Measurements from ENCODE around the gene PGGHG. TPM values are rescaled to one million over a fixed set of nuclear protein-coding genes. Genes with fewer than 3 reads are reported as not detected.

Gene PGGHG
- total RNA-seq, 4 donors from 2014 or later, result 13.3 to 23.7 (median 18.8) TPM

DNA sequence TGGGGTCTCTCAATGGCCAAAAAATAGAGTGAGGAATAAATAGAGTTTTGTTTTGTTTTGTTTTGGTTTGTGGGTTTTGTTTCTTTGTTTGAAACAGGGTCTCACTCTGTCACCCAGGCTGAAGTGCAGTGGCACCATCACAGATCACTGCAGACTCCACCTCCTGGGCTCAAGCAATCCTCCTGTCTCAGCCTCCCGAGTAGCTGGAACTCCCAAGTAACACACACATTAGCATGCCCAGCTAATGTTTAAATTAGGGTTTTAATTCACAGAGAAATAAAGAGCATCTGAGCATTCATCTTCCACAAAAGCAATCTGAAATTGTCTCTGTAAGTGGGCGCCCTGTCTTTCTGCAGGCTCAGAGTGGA is 40.9 kb downstream of the PGGHG start:
- Histone ChIP-seq H3K27me3 (no peaks in the 10 kb centered on the region), H3K4me3 (no peak overlapping the region), H3K36me3 (no peaks in the 10 kb centered on the region), H3K4me1 (peaks cover 27 to 42% (median 34%) of the 10 kb centered on the region in 4 donors), H3K9me3 (no peaks in the 10 kb centered on the region), H3K27ac (replicated peaks in 1 of 4) (no peak overlapping the region)
- intact Hi-C loops (cut with DNase I), result no loop called here
- TF ChIP-seq POLR2A (IDR thresholded peaks at IDR 0.05; ENCODE audit: low read depth), result no peak
- TF ChIP-seq POLR2AphosphoS5 (IDR thresholded peaks at IDR 0.05), result no peak
- TF ChIP-seq EP300 (IDR thresholded peaks at IDR 0.05), result no peak
- TF ChIP-seq CTCF (IDR thresholded peaks at IDR 0.05), result no peak
- 93% methylated on average over 2 of the region's 2 CpGs for WGBS
- no peak for DNase-seq (ENCODE audit: extremely low spot score)

DNA sequence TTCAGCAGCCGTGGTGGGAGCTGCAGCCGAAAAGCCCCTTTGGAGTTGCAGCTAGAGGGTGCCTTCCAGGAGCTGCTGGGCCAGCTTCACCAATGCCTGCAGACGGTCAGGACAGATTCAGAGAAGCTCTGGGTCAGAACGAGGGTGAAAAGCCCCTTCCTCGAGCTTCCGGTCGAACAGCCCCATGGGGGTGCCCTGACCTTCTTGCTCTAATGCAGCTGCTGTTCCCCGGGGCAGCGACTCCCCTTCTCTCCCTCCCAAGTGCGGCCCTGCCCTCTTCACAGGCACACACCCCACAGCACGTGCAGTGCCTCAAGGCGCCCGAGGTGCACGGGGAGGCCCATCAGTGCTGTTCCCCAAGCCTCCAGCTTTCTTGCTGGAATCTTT is 41.4 kb downstream of the PGGHG start:
- no peaks in the 10 kb centered on the region for H3K9me3 ChIP-seq
- intact Hi-C loops (cut with DNase I), result no loop called here
- 84% methylated on average over 14 of the region's 14 CpGs for WGBS
- no peaks in the 10 kb centered on the region for H3K36me3 ChIP-seq
- no peak for DNase-seq (ENCODE audit: extremely low spot score)
- H3K4me1 ChIP-seq, result peaks cover 29 to 44% (median 33%) of the 10 kb centered on the region in 4 donors
- no peak for TF ChIP-seq POLR2A (IDR thresholded peaks at IDR 0.05; ENCODE audit: low read depth)
- TF ChIP-seq EP300 (IDR thresholded peaks at IDR 0.05), result no peak
- TF ChIP-seq CTCF (IDR thresholded peaks at IDR 0.05), result no peak
- TF ChIP-seq POLR2AphosphoS5 (IDR thresholded peaks at IDR 0.05), result no peak
- H3K4me3 ChIP-seq, result no peak overlapping the region
- no peak overlapping the region for H3K27ac ChIP-seq (replicated peaks in 1 of 4)
- no peaks in the 10 kb centered on the region for H3K27me3 ChIP-seq

GRCh38 chr11:330694-331357 is 41.9 kb downstream of the PGGHG start:
- no peak for DNase-seq (ENCODE audit: extremely low spot score)

DNA sequence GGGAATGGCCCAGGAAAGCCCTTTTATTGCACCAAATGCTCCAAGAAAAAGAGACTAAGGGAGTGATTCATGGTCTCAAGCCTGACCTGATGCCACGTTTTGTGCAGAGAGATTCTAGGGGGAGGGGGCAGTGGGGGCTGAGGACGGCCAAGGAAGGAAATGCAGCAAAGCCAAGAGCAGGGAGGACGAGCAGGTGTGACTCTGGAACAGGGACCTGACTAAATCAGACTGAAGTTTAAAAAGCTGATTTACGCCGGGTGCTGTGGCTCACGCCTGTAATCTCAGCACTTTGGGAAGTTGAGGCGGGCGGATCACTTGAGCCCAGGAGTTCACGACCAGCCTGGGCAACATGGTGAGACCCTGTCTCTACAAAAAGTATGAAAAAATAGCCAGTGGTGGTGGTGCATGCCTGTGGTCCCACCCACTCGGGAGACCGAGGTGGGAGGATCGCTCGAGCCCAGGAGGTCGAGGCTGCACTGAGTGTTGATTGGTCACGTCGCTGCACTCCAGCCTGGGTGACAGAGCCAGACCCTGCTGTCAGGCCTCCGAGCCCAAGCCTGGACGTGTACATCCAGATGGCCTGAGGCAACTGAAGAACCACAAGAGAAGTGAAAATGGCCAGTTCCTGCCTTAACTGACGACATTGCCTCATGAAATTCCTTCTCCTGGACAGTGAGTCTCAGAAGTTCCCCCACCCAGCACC is 42.6 kb downstream of the PGGHG start:
- no peak for DNase-seq (ENCODE audit: extremely low spot score)
- no peak overlapping the region for H3K4me3 ChIP-seq
- intact Hi-C loops (cut with DNase I), result no loop called here
- H3K27me3 ChIP-seq, result no peaks in the 10 kb centered on the region
- TF ChIP-seq CTCF (IDR thresholded peaks at IDR 0.05) (no peak), EP300 (IDR thresholded peaks at IDR 0.05) (no peak), POLR2A (IDR thresholded peaks at IDR 0.05; ENCODE audit: low read depth) (no peak), POLR2AphosphoS5 (IDR thresholded peaks at IDR 0.05) (no peak)
- H3K36me3 ChIP-seq, result no peaks in the 10 kb centered on the region
- peaks cover 30 to 44% (median 34%) of the 10 kb centered on the region in 4 donors for H3K4me1 ChIP-seq
- H3K27ac ChIP-seq (replicated peaks in 1 of 4), result no peak overlapping the region
- no peaks in the 10 kb centered on the region for H3K9me3 ChIP-seq
- WGBS, result 79% methylated on average over 14 of the region's 19 CpGs

More at GRCh38 chr11:330694-331357, 41.9 kb downstream of the PGGHG start:
- Histone ChIP-seq H3K4me1 (peaks cover 30 to 44% (median 34%) of the 10 kb centered on the region in 4 donors), H3K27me3 (no peaks in the 10 kb centered on the region), H3K9me3 (no peaks in the 10 kb centered on the region), H3K36me3 (no peaks in the 10 kb centered on the region), H3K27ac (replicated peaks in 1 of 4) (no peak overlapping the region), H3K4me3 (no peak overlapping the region)
- intact Hi-C loops (cut with DNase I), result no loop called here
- TF ChIP-seq POLR2A (IDR thresholded peaks at IDR 0.05; ENCODE audit: low read depth) (no peak), POLR2AphosphoS5 (IDR thresholded peaks at IDR 0.05) (no peak), EP300 (IDR thresholded peaks at IDR 0.05) (no peak), CTCF (IDR thresholded peaks at IDR 0.05) (no peak)
- WGBS, result 82% methylated on average over 19 of the region's 34 CpGs

Measured in esophagus muscularis mucosa (tissue), 4 donors.